Stimulated activated CD4-positive, alpha-beta T cell treated with anti-CD3 and anti-CD28 coated beads, TNF-alpha, amount 100 ng/mL, for 24 hours (primary cell): Measurements from ENCODE around the gene CYBC1.

Source experiments
- DNase-seq, 3 experiments: peaks; one replicate each; pipeline ENCODE4 v3.0.0-alpha.2; 2020; ENCODE audit warnings: low read depth in 3 of 3

CYBC1 gene

DNA sequence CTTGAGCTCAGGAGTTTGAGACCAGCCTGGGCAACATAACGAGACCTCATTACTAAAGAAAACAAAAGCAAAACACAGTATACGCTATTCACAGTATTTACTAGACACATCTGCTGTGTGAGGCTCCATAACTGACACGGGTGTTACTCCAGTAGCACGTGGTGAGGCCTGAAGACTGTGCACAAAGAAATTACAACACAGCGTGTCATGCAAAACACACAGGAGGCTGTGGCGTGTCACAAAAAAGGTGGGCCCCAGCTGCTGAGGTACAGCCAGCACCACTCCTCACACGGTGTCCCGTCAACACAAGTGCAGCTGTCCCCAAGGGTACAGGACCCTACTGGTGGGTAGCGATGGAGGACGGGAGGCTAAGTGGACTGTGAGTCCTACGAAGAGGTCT lies 2.7 kb downstream of the CYBC1 start:
- no peak for DNase-seq

DNA sequence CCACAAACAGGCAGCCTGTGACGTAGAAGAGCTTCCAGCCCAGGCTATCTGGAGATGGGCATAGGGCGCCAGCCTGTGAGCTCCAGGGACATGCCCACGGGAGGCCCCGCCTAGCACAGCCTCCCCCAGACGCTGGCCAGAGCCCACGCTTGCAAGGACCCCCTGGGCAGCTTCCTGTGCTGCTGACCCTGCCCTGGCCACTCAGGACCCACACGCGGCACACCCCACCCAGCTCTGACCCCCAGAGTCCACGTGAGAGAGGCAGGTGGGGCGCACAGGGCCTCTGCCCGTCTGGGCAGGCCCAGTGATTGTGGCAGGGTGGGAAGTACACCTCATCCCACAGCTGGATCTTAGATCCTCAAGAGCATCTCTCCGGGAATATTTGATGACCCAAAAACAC lies 3.9 kb downstream of the CYBC1 start:
- DNase-seq = no peak

DNA sequence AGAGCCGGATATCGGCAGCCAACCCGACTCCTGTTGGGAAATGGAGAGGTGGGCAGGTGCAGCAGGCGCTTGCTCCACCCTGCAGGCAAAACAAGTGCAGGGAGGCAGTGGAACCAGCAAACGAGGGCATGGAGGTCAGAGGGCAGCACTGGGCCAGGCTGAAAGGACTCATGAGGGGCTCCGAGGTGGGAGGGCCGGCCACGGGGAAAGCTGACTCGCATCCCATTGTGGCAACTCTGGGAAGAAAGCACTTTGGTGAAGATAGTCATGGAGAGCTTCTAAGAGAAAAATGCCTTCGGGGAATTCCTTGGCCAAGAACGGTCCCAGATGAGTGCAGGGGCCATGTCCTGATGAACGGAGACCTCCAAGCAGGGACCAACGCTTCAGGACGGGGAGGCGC lies 4.4 kb downstream of the CYBC1 start:
- DNase-seq = no peak

DNA sequence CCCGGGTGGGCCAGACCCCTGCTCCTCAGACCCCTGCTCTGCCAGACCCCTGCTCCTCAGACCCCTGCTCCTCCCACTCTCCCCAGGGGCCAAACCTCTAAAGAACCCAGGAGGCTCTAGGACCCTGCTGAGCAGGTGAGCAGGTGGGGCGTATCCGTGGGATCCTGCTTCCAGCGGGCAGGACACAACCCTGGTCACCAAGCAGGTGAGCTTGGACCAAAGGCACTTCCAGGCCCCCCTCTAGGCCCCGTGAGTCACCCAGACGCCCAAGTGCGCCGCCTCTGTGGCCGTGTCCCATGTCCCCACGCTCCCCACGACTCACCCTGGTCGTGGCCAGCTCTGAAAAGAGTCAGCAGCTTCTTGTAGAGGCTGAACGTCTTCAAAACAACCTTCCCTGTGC lies 5.0 kb downstream of the CYBC1 start:
- DNase-seq = no peak

DNA sequence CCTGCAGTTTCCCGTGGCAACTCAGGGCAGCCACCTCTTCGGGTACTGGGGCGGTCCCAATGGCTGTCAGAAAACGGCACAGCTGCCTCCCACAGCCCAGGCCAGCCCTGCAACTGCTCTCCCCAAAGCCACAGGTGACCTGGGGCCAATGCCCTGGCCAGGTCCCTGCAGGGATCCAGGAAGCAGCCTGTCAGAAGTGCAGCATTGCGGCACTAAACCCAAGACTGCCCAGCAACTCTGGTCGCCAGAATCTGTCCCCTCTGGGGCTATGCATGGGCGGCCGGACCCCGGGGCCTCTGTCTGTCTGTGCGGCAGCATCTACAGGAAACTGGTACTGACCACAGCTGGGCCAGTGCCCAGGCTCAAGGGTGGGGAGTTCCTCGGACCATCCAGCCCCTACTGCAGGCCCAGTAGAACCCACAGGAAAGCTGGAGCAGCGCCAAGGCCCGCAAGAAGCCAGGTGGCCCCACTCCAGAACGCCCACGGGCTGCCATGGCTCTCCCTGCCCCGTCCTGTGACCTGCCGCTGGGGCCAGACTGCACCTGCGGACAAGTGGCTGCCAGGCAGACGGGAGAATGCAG lies 5.5 kb downstream of the CYBC1 start:
- no peak for DNase-seq

DNA sequence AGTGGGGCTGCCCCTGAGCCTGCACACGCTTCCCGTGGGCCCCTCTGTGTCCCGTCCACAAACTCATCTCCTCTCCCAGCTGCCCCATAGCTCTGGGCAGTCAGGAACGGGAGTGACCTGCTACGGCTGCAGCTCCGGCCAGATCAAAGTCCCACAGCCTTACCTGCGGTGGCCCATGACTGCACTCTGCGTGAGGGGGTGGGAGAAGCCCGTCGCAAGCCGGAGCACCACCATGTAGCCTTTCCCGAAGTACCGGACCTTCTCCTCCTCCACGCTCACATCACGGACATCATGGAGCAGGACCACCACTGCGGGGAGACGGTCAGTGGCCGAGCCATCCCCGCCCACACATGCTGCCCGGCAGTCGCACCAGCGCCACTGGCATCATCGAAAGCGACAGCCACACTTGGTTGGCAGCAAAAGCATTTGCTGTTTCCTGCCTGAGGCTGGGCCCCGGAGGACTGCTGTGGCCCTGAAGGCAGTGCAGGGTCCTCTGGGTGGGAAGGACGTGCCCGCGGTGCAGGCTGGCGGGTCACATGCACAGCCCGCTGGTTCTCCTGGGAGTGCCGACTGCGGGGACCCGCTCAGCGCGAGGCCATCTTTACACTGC lies 6.2 kb downstream of the CYBC1 start:
- DNase-seq = no peak

DNA sequence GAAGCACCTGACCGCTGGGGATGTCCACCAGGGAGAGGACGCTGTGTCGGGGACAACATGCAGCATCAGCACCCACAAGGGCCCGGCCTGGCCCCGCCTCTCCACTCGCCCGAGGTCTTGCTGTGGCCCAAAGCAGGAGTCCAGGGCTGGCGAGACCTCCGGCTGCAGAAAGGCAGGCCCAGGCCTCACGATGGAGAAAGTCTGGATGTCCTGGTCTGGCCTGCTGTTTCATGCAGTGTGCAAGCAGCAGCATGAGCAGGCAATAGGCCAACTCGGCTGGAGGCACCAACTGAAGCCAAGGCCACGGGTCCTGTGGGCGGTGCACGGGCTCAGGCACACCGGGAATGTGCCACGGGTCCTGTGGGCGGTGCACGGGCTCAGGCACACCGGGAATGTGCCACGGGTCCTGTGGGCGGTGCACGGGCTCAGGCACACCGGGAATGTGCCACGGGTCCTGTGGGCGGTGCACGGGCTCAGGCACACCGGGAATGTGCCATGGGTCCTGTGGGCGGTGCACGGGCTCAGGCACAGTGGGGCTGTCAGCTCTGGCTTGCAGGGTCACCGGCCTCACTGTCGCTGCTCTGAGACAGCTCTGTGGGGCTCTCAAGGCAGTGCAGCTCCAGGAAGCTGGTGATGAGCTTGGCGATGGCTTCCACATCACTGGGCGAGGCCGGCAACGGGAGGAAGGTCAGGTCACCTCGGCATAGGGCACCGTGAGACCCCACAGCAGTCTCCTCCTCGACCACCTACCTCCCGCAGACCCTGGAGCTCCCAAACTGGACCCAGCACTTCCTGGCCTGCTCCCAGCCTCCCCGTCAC lies 6.9 kb downstream of the CYBC1 start:
- DNase-seq = no peak

DNA sequence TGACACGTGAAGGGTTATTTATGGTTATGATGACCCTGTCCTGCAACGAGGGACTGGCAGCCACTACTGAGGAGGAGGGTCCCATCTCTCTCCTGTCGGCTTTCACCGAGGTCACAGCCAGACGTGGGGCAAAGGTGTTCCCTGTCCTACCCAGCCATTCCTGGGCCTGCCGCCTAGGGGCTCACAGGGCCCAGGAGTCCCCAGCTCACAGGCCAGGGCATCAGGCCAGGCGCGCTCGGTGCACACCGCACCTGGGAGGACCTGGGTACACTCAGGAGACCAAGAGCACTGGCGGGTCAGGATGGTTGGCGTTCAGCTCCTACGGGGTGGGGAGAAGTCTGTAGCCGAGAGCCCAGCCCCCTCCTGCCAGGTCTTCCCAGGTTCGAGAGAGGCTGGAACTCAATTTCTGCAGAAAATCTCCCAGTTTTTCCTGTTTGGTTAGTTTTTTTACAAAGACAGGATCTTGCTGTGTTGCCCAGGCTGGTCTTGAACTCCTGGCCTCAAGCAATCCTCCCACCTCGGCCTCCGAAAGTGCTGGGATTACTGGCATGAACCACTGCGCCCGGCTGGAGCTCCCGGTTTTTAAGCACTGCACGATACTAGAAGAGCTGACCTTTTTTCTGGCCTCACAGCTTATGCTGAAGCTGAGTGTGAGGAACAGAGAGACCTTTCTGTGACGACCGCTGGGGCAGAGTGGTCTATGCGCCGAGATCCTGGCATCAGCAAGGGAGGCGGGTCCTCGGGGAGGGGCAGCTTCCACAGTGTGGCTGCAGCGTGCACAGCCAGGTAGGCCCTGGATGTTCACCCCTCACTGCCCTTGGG lies 7.7 kb downstream of the CYBC1 start:
- DNase-seq = no peak

DNA sequence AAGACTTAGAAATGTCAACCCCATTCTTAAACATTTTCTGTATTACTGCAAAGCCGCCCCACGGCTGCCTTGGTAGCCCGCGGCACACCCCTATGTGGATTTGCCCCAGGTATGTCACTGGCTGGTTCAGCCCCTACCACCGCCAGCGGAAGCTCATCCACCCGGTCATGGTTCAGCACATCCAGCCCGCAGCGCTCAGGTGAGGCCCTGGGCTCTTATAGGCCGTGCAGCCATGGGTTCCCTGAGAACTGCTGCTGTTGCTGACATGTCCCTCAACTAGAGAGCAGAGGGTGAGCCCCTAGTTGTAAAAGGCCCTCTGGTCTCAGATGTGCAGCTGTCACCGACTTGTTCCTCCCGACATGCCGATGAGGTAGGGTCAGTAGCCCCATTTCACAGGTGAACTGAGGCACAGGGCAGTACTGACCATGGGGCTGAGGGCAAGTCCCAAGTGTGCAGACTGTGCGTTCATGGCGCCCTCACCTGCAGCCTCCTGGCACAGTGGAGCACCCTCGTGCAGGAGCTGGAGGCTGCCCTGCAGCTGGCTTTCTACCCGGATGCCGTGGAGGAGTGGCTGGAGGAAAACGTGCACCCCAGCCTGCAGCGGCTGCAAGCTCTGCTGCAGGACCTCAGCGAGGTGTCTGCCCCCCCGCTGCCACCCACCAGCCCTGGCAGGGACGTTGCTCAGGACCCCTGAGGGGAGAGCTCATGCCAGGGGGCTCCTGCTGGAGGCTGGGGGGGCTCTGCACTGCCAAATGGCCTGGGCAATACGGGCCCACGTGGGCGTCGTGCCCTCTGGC lies 8.7 kb downstream of the CYBC1 start:
- DNase-seq = no peak

DNA sequence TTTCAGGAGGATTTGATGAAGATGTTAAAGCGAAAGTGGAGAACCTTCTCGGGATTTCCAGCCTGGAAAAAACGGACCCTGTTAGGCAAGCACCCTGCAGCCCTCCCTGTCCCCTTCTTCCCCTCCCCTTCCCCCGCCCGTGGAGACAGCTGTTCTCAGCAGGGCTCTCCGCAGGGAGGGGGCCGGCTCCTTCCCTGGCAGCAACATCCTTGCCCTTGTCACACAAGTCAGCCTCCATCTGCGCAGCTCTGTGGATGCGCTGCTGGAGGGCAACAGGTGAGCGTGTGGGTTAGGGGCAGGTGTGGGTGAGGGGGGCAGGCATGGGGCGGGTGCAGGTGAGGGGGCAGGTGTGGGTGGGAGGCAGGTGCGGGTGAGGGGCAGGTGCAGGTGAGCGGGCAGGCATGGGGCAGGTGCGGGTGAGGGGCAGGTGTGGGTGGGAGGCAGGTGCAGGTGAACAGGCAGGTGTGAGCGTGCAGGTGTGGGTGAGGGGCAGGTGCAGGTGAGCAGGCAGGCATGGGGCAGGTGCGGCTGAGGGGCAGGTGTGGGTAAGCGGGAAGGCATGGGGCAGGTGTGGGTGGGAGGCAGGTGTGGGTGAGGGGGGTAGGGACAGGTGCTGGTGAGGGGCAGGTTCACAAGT lies 9.4 kb downstream of the CYBC1 start:
- DNase-seq = no peak

DNA sequence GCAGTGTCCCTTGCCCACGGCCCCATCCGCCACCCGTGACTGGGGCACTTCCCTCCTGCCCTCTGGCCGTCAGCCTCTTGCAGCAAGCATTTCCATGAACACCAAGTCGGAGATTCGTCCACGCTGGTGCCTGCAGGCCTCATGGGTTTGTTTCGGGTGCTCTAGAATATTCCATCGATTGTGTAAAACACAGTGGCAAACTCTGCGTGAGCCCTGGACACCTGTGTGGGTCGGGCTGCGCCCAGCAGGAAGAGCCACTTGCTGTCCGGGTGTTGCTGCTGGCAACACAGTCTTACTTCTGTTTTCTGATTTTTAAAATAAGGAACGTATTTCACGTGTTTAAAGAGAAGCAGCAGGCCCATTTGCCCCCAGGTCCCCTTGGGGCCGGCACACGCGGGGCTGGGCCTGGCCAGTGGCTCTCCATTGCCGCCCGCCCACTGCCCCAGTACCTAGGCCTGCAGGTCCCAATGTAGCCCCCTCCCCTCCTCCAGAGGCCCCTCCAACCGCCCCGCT lies 10.0 kb downstream of the CYBC1 start:
- no peak for DNase-seq

DNA sequence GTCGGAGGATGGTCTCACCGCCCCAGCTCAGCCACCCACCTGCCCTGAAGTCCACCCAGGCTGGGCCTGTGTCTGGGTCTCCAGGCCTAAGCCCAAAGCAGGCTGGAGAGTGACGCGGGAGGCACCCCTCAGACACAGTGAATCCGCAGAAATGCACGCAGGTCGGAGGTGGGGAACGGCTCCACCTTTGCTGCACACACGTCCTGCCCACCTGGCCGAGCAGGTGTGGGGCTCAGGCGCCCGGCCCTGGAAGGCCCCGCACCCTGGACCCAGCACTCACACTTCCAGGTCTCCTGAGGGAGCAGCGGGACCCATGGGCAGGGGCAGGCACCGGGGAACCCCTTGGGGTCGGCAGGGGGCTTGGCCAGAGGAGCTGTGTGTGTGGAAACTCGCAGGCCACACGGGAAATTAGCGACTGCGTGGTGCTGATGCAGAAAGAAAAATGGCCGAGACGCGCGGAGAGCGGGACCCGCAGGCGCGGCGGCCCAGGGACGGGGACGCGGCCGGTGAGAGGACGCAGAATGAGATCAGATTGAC lies 10.7 kb downstream of the CYBC1 start:
- DNase-seq = no peak

DNA sequence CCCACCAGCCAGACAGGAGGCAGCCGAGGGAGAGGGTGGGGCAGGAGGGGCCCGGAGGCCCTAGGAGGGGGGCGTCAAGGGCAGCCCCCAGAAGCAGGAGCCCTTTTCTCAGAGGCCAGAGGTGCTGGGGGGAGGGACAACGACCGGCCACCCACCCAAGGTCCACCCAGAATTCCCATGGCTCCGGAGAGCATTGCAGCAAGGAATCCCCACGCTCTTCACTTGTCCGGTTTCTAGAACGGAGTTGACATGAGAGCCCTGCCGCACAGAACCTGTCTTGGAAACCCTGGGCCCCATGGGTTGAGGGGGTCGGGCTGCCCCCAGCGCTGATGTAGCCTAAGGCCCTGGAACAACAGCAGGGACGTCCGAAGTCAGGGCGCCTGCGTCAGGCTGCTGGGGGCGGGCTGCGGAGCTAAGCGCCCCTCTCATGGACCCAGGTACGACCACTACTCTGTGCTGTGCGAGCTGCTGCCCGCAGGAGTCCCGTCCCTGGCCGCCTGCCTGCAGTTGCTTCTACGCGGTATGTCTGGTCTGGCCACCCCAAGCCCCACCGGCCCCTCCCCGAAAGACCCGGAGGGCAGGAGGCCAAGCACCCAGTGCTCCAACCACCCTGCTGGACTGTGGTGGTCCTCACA lies 11.2 kb downstream of the CYBC1 start:
- no peak for DNase-seq

DNA sequence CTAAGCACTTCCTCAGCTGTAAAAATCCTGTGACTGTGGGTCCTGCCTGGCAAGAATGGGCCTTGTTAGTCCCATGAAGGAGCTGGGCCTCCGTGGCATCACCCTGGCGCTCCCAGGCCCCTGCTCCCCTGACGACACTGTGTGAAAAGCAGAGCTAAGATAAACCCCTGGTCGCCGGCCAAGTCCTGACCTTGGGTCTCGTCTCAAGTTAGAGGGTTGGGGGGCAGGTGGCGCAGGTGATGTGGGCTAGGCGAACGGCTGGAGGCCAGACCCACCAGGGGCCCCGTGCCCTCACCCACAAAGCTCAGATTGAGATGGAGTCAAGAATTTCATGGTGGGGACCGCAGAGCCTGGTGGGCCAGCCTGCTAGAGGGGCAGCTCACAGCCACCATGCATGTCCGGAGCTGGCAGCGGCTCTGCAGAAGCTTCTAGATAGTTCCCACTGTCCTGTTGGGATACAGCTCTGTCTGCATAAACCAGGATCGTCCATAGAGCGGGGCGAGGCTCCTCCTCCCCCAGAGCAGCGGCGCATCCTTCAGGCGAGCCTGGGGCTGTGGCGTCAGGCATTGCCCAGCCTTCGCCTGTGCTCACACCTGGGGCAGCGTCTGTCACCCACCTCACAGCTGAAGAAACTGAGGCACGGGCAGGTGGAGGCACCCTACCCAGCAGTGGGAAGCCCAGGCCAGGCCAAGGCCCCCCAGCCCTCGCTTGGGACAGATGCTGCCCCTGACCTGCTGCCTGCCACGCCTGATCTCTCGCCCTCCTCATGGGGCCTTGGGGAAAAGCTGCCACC lies 12.0 kb downstream of the CYBC1 start:
- no peak for DNase-seq

DNA sequence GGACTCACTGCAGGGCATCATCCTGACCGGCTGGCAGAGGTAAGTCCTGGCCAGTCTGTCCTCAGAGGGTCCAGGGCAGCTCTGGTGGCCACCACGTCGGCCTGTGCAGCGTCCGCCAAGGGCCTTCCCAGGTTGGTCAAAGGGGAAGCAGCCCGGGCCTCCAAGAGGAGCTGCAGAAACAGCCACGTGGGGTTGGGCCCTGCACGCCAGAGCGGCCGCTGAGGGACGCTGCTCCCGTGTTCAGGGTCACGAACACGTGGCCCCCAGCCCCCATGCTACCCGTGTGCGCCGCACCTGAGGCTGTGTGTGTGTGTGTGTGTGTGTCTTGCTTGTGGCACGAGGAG lies 13.3 kb downstream of the CYBC1 start:
- no peak for DNase-seq

DNA sequence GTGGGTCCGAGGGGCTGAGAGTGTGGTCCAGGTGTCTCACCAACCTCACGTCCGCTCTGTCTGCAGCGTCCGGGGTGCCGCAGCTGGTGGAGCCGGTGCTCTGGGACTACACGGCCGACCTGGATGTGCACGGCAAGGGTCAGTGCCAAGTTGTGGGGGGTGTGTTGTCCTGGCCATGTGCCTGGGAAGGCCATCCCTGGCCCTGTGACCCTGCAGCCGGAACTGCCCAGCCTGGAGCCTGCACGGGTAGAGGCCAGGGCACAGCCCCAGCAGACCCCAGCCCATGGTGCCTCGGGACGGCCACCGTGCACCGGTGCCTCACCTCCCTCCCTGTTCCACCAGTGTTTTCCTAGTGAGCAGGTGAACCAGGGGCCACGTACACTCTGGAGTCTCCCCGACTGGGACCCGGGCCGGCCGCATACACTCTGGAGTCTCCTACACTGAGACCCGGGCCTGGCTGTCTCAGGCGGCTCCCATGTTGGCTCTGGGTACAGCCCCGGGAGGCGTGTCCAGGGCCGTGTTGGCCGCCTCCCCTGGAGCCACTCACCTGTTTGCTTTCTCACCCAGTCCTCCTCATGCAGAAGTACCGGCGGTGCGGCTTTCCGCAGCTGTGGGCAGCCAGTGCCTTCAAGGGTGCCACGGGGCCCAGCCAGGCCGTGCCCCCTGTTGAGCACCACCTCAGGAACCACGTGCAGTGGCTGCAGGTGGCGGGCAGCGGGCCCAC lies 13.8 kb downstream of the CYBC1 start:
- no peak for DNase-seq

DNA sequence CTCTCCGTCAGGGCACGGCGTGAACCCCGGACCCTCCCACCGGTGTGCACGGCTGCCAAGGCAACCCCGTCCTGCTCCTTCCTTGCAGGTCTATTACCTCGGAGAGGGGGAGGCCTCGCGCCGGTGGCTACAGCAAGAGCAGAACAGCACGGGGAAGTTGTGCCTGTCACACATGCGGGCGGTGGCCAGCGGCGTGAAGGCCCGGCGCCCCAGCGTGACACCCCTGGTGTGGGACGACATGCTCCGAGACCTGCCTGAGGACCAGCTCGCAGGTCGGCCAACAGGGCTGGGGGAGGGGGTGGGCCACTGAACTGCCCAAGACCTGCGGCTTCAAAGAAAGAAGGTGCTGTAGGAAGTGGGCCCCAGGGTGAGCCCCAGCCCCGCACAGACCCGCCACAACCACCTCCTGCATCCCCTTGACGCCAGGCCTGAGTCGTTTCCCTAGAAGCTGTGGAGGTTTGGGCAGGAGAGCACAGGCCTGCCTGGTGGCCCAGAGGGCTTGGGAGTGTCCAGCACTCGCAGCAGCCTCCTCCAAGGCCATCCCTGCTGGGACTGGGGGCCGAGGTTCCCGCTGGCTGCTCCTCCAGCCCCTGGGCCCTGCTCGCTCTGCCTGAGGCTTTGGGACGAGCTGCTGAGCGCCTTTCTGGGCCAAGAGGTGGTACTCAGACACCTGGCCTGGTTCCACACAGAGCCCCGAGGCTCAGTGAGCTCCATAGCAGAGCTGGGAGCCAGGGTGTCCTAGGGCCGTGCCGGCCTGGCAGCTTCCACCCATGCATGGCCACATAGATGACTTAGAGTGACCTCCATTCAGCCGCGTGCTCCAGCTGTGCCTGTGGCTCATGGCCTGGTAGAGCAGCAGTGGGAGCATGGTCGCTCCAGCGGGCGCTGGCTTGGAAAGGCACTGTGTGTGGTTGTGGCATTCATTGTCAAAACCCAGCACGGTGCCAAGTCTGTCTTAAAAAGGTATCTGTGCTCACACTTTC lies 14.7 kb downstream of the CYBC1 start:
- DNase-seq = no peak

DNA sequence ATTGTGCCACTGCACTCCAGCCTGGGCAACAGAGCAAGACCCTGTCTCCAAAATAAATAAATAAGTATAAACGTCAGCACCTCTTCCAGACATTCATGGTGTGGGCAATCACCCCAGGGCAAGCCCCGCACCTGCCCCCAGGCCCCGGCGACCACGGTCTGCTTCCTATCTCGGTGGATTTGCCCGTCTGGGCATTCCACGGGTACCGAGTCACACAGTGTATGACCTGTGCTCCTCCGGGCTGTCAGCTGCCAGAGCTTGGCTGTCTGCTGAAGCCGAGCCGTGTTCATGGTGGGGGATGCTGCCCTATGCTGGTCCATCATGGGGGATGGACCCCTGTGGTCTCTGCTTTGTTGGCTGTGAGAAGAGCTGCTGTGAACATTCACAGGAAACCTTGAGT lies 15.4 kb downstream of the CYBC1 start:
- DNase-seq = no peak
